ENCODE measurements around the gene STAT4.

Gene STAT4

GRCh38 chr2:191122638-191123294 is 28.0 kb downstream of the STAT4 start:
- TF ChIP-seq CTCF (conservative IDR thresholded peaks at IDR 0.05; ENCODE audit: low read depth): no peak
- H3K27ac ChIP-seq: no peak overlapping the region
- ChIA-PET CTCF (no interaction called here), POLR2A (ENCODE audit: low non-redundant PET) (no interaction called here)
- DNase-seq (ENCODE audit: low spot score): no peak

GRCh38 chr2:191117341-191117740 is 33.5 kb downstream of the STAT4 start:
- TF ChIP-seq CTCF (conservative IDR thresholded peaks at IDR 0.05; ENCODE audit: low read depth): no peak
- POLR2A ChIA-PET (ENCODE audit: low non-redundant PET): no interaction called here
- no peak for DNase-seq (ENCODE audit: low spot score)
- no peak overlapping the region for H3K27ac ChIP-seq
- CTCF ChIA-PET: no interaction called here

GRCh38 chr2:191115804-191116203 is 35.0 kb downstream of the STAT4 start:
- peak; percentile 5 for DNase-seq (ENCODE audit: low spot score)
- ChIA-PET CTCF (no interaction called here), POLR2A (ENCODE audit: low non-redundant PET) (no interaction called here)
- H3K27ac ChIP-seq: no peak overlapping the region
- TF ChIP-seq CTCF (conservative IDR thresholded peaks at IDR 0.05; ENCODE audit: low read depth): no peak

GRCh38 chr2:191115391-191115790 is 35.4 kb downstream of the STAT4 start:
- no peak overlapping the region for H3K27ac ChIP-seq
- DNase-seq (ENCODE audit: low spot score): peak; percentile 4
- TF ChIP-seq CTCF (conservative IDR thresholded peaks at IDR 0.05; ENCODE audit: low read depth): no peak
- ChIA-PET CTCF (no interaction called here), POLR2A (ENCODE audit: low non-redundant PET) (no interaction called here)

GRCh38 chr2:191114403-191114886 is 36.3 kb downstream of the STAT4 start:
- DNase-seq (ENCODE audit: low spot score): no peak
- TF ChIP-seq CTCF (conservative IDR thresholded peaks at IDR 0.05; ENCODE audit: low read depth): no peak
- no peak overlapping the region for H3K27ac ChIP-seq
- ChIA-PET CTCF (no interaction called here), POLR2A (ENCODE audit: low non-redundant PET) (no interaction called here)

- H3K27ac ChIP-seq: no peak overlapping the region
- ChIA-PET POLR2A (ENCODE audit: low non-redundant PET) (no interaction called here), CTCF (no interaction called here)
- DNase-seq (ENCODE audit: low spot score): no peak
- TF ChIP-seq CTCF (conservative IDR thresholded peaks at IDR 0.05; ENCODE audit: low read depth): no peak
Measured at GRCh38 chr2:191113761-191114160, 37.0 kb downstream of the STAT4 start.
